HG03520 (cell line): ENCODE measurements around the gene TSEN2.
"Not testable (repeated sequence)": the region's sequence is repeated elsewhere in the genome, so short reads cannot be mapped to it uniquely, and the experiment has no call there.

Source experiments
- ATAC-seq: cut with Tn5 transposase; IDR thresholded peaks from one replicate; pipeline ENCODE4 v1.9.1; 2021; ENCODE audit warnings: mild to moderate bottlenecking, moderate library complexity; ENCODE audit not compliant: unreplicated experiment

The TSEN2 gene

GRCh38 chr3:12501360-12502020 lies 17.2 kb downstream of the TSEN2 start:
- no peak for ATAC-seq

DNA sequence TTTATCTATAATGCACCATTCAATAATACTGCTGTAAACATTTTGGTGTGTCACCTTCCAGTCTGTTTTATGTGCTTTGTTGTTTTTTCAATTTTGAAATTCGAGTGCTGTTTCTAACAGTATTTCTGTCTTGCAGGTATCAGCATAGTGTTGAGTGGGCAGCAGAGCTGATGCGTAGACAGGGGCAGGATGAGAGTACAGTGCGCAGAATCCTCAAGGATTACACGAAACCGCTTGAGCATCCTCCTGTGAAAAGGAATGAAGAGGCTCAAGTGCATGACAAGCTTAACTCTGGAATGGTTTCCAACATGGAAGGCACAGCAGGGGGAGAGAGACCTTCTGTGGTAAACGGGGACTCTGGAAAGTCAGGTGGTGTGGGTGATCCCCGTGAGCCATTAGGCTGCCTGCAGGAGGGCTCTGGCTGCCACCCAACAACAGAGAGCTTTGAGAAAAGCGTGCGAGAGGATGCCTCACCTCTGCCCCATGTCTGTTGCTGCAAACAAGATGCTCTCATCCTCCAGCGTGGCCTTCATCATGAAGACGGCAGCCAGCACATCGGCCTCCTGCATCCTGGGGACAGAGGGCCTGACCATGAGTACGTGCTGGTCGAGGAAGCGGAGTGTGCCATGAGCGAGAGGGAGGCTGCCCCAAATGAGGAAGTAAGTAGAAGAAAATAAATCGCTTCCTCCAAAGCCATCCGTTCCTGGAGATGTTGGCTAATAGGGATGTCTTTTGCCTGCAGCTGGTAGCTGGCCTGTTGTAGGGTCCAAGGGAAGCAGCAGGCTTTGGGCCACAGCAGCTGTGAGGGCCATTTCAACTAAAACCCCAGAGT lies 19.1 kb downstream of the TSEN2 start:
- no peak for ATAC-seq

- no peak for ATAC-seq
Measured at GRCh38 chr3:12506201-12506709, 22.0 kb downstream of the TSEN2 start.

DNA sequence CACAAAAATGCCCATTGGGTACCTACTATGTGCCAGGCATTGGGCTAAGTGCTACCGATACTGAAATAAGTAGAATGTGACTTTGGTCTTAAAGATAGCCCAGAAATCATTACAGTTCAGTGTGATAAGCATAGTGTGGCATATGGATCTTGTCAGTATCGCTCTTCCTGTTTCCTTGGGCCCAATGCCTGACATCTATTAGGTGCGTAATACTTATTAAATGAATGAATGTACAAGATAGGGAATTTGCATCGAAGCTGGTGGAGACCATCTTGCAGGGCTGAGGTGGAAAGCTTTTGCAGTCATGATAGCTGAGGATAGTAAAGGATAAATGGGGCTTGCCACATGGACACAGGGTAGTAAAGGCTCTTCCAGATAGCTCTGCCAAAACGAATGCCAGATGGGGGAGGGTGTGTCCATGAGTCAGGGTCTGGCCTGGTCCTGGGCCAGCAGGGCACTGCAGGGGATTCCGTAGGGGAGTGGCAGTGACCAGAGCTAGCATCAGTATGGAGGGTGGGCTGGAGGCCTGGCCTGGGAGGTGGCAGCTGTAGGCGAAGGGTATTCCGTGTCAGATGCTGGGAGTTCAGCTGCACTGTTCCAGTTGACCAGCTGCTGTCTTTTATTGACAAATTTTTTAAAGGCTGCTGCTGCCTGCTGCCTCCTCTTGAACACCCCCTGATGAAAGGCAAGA lies 23.5 kb downstream of the TSEN2 start:
- ATAC-seq: no peak

GRCh38 chr3:12508291-12508700 lies 24.0 kb downstream of the TSEN2 start:
- no peak for ATAC-seq

DNA sequence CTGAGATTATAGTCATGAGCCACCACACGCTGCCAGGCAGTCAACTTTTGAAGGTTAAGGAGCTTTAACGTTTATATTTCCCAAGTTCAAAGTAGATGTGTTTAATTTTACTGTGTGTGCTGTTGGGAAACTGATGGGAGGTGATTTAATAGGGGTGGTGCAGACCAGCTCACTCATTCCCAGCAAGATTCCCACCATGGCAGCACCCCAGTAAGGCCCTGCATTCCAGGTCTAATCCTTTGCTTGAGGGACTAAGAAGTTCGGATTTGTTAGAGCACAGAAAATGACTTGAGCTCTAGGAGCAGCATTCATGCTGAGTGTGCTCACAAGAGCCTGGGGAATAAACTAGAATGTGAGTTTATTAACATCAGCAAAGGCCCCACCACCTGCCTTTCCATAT lies 25.2 kb downstream of the TSEN2 start:
- no peak for ATAC-seq

DNA sequence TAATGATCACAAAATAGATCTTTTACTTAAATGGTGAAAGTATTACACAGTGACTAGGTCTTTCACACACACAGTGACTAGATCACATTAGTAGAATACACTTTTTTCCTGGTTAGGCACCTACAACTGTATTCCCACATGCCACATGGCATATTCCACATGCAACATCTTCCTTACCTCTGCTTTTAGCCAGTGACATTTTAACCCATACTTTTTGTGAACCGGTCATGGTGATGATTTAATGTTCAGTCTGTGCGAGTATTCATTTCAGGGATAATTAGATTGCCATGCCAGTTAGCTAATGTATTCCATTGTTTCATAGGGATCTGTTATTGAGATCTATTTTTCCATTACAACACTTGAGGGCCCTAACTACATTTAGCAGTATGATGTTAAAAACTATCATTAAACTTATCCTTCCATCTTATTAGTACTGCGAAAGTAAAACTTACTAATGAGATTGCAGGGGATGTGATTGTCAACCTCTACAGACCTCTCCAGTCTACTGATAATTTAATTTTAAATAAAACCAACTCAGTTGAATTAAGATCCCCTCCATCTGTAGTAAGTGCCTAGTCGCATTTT lies 28.3 kb downstream of the TSEN2 start:
- no peak for ATAC-seq

GRCh38 chr3:12513694-12514446 lies 29.6 kb downstream of the TSEN2 start:
- no peak for ATAC-seq

DNA sequence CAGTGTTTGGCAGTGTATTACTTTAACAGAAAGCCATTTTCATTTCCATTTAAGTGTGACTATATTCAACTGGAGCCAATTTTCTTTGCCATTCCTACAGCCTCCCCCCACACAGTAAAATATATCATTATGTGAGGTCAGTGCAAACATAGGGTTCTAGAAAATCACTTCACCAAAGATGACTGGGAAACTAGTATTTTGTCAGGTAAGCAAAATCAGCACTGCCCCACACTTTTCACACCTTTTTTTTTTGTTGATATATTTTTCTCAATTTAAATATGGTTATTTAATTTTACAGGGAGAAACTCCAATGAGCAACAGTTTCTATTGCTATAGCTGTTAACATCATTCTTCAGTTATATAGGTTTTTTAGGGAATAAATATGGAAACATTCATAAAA lies 31.4 kb downstream of the TSEN2 start:
- no peak for ATAC-seq

GRCh38 chr3:12516873-12517272 lies 32.6 kb downstream of the TSEN2 start:
- no peak for ATAC-seq

- no peak for ATAC-seq
Measured at GRCh38 chr3:12518261-12519028, 34.2 kb downstream of the TSEN2 start.

GRCh38 chr3:12521010-12521409 lies 36.7 kb downstream of the TSEN2 start:
- no peak for ATAC-seq

GRCh38 chr3:12522721-12523120 lies 38.4 kb downstream of the TSEN2 start:
- ATAC-seq: no peak

DNA sequence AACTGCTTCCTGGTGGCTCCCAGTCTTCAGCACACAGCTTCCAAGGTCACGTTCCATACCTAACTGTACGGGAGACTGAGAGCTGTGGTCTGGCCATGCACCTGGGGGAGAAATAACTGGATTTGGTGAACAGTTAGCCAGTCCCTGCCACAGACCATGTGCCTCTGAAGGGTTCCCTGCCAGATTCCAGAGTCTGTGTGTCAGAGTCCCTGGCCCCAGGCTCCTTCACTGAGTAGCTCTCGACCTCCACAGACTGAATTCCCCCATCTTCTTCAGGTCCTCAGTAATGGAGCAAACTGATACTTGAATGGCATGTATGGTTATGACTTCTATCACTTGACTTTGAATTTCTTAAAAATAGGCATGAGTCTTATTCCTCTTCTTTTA lies 43.5 kb downstream of the TSEN2 start:
- no peak for ATAC-seq

GRCh38 chr3:12532182-12532581 lies 47.9 kb downstream of the TSEN2 start:
- no peak for ATAC-seq

DNA sequence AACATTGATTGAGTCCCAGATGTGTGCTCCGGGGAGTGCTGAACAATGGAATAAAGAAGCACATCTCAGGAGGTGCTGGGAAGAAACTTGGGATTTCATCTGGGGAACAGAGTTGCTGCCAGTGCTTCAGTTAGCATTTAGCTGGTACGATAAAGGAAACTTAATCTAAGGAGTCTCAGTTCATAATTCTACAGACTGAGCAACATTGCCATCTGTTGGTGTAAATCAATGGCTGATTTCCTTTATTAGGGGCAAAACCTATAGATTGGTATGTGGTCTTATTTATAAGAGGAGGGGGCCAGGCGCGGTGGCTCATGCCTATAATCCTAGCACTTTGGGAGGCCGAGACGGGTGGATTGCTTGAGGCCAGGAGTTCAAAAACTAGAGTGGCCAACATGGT lies 52.1 kb downstream of the TSEN2 start:
- no peak for ATAC-seq

- no peak for ATAC-seq
Measured at GRCh38 chr3:12541625-12542024, 57.3 kb downstream of the TSEN2 start.

DNA sequence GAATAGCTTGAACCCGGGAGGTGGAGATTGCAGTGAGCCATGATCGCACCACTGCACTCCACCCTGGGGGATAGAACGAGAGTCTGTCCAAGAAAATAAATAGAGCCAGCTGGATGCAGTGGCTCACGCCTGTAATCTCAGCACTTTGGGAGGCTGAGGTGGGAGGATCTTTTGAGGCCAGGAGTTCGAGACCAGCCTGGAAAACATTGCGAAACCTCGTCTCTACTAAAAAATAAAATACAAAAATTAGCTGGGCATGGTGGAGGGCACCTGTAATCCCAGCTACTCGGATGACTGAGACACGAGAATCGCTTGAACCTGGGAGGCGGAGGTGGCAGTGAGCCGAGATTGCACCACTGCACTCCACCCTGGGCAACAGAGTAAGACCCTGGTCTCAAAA lies 59.2 kb downstream of the TSEN2 start:
- ATAC-seq: not testable (repeated sequence)

GRCh38 chr3:12544652-12545472 lies 60.6 kb downstream of the TSEN2 start:
- ATAC-seq: no peak
